Activated B cell treated with CpG ODN at 0.5 μM for 24 hours (primary cell): ENCODE data around the gene NDUFAF8. TPM values are rescaled to one million over a fixed set of nuclear protein-coding genes. Genes with fewer than 3 reads are reported as not detected.

Experiments used
- ATAC-seq: fragments of 200-7000 bp; cut with Tn5 transposase; one replicate; pipeline ENCODE4 v1.10.0; 2021; ENCODE audit warnings: low read depth, mild to moderate bottlenecking, moderate library complexity
- CTCF ChIA-PET: fragments of 350-600 bp; sonication (Branson Sonifier 250); formaldehyde crosslinking; loops from one replicate; lab custom pipeline; 2021; ENCODE audit warnings: antibody characterized with exemption; lab: Charles Lee
- POLR2A ChIA-PET: fragments of 350-600 bp; sonication (Branson Sonifier 250); formaldehyde crosslinking; loops from one replicate; lab custom pipeline; 2021; ENCODE audit warnings: antibody characterized with exemption; lab: Charles Lee
- DNase-seq: peaks from one replicate; pipeline ENCODE4 v3.0.0; 2022
- H3K27ac Mint-ChIP-seq: one replicate; pipeline ENCODE4 v1.8.0; 2020; ENCODE audit warnings: mixed read lengths
- H3K27me3 Mint-ChIP-seq: one replicate; pipeline ENCODE4 v1.8.0; 2021; ENCODE audit warnings: mixed read lengths
- H3K36me3 Mint-ChIP-seq: one replicate; pipeline ENCODE4 v1.8.0; 2021; ENCODE audit warnings: low read depth, mixed read lengths
- H3K4me1 Mint-ChIP-seq: one replicate; pipeline ENCODE4 v1.8.0; 2021; ENCODE audit warnings: mixed read lengths
- H3K4me3 Mint-ChIP-seq: one replicate; pipeline ENCODE4 v1.8.0; 2020; ENCODE audit warnings: mild to moderate bottlenecking, mixed read lengths
- H3K9me3 Mint-ChIP-seq: one replicate; pipeline ENCODE4 v1.8.0; 2020; ENCODE audit warnings: mixed read lengths
- intact Hi-C: fragments of 100-400 bp; cut with micrococcal nuclease; formaldehyde crosslinking; loops from one replicate; pipeline ENCODE4 v1.15.1; 2024
- total RNA-seq: library from RNA; stranded (reverse); gene quantifications from 2 replicates; pipeline ENCODE4 v1.2.3, GENCODE V29; 2022
- TF ChIP-seq, protein P1 (sequence below): fragments of 200-600 bp; IDR thresholded peaks from one replicate; pipeline ENCODE4 v1.8.0; 2022; ENCODE audit warnings: antibody characterized with exemption, mild to moderate bottlenecking

NDUFAF8 gene
- total RNA-seq, 1 donor from 2014 or later, result 55.8 TPM

DNA sequence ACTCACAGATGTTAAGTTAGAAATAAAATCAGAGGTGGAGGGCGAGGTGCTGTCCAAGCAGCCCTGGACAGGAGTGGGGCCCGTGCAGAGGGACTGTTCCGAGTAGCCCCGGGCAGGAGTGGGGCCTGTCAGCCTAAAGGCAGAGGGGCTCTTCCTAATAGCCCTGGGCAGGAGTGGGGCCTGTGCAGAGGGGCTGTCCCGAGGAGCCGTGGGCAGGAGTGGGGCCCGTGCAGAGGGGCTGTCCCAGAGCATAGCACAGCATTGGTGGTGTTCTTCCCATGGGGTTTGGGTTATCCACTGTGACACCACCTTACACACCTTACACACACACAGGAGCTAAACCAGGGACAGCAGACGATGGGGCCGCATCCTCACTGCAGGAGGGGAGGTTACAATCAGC lies 26.8 kb upstream of the NDUFAF8 start:
- intact Hi-C loops, result no loop called here
- no peaks in the 10 kb centered on the region for H3K27me3 Mint-ChIP-seq
- CTCF ChIA-PET, result no interaction called here
- H3K4me3 Mint-ChIP-seq, result no peak overlapping the region
- H3K4me1 Mint-ChIP-seq, result peaks cover 7% of the 10 kb centered on the region
- ATAC-seq (no peak), DNase-seq (no peak)
- no peak overlapping the region for H3K27ac Mint-ChIP-seq
- POLR2A ChIA-PET, result no interaction called here
- no peaks in the 10 kb centered on the region for H3K9me3 Mint-ChIP-seq
- TF ChIP-seq, protein P1, sequence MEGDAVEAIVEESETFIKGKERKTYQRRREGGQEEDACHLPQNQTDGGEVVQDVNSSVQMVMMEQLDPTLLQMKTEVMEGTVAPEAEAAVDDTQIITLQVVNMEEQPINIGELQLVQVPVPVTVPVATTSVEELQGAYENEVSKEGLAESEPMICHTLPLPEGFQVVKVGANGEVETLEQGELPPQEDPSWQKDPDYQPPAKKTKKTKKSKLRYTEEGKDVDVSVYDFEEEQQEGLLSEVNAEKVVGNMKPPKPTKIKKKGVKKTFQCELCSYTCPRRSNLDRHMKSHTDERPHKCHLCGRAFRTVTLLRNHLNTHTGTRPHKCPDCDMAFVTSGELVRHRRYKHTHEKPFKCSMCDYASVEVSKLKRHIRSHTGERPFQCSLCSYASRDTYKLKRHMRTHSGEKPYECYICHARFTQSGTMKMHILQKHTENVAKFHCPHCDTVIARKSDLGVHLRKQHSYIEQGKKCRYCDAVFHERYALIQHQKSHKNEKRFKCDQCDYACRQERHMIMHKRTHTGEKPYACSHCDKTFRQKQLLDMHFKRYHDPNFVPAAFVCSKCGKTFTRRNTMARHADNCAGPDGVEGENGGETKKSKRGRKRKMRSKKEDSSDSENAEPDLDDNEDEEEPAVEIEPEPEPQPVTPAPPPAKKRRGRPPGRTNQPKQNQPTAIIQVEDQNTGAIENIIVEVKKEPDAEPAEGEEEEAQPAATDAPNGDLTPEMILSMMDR, result no peak
- peaks cover 16% of the 10 kb centered on the region for H3K36me3 Mint-ChIP-seq

DNA sequence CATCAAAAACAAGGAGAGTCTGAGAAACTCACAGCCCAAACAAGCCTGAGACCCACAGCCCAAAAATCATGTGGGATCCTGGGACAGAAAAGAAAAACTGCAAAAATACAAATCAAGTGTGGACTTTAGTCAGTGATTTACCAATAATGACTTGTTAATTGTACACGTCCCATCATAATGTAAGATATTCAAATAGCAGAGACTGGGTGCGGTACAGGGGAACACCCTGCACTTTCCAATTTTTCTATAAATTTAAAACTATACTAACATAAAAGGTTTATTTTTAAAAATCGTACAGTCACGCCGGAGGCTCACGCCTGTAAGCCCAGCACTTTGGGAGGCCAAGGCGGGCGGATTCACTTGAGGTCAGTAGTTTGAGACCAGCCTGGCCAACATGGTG lies 25.1 kb upstream of the NDUFAF8 start:
- TF ChIP-seq, protein P1, result no peak
- DNase-seq (no peak), ATAC-seq (no peak)
- Mint-ChIP-seq H3K4me3 (no peak overlapping the region), H3K4me1 (peaks cover 4% of the 10 kb centered on the region), H3K27me3 (no peaks in the 10 kb centered on the region), H3K9me3 (no peaks in the 10 kb centered on the region), H3K27ac (no peak overlapping the region), H3K36me3 (peaks cover 17% of the 10 kb centered on the region)
- intact Hi-C loops, result no loop called here
- POLR2A ChIA-PET, result no interaction called here
- CTCF ChIA-PET, result no interaction called here

DNA sequence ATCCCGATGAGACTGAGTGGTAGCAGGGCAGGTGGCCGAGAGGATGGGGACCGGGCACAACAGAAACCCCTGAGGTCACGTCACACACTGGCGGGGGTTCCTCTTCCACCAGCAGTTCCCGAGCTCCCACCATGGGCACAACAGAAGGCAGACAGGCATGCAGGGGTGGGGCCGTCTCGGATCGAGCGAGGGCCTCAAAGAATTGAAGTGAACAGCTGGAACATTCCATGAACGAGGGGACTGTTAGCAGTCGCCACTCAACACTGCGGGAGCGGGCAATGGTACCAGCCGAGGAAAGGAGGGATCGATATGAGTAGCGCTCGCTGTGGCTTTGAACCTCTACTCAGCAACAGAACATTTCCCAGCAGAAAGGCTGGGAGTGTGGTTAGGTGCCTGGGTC lies 21.6 kb upstream of the NDUFAF8 start:
- POLR2A ChIA-PET, result no interaction called here
- H3K4me1 Mint-ChIP-seq, result peaks cover 12% of the 10 kb centered on the region
- H3K36me3 Mint-ChIP-seq, result peaks cover 26% of the 10 kb centered on the region
- DNase-seq, result no peak
- no peaks in the 10 kb centered on the region for H3K27me3 Mint-ChIP-seq
- ATAC-seq, result no peak
- no peaks in the 10 kb centered on the region for H3K9me3 Mint-ChIP-seq
- CTCF ChIA-PET, result no interaction called here
- TF ChIP-seq, protein P1, result no peak
- no peak overlapping the region for H3K4me3 Mint-ChIP-seq
- H3K27ac Mint-ChIP-seq, result no peak overlapping the region
- intact Hi-C loops, result no loop called here

DNA sequence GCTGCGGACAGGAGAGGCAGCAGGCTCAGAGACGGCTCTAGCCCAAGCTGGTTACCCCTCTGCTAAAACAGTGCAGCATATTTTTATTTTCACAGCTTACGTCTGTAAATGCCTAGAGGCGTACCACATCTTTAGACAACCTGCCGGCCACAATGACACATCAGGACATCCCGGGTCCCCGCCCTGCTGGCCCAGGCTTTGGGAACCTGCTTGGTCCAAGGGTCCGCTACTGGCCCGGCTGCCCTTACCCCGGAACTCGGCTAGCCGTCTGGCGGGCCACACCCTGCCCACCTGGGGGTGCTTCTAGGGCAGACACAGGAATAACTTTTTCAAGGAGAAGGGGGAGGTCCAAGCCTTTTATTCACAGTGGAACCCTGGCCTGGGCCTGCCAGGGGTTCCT lies 20.7 kb upstream of the NDUFAF8 start:
- Mint-ChIP-seq H3K27me3 (no peaks in the 10 kb centered on the region), H3K9me3 (no peaks in the 10 kb centered on the region), H3K4me1 (peaks cover 13% of the 10 kb centered on the region), H3K27ac (no peak overlapping the region), H3K4me3 (no peak overlapping the region), H3K36me3 (peaks cover 26% of the 10 kb centered on the region)
- ChIA-PET POLR2A (interaction anchor here (0.7 kb wide), 1 partner anchor 67 kb away, joined by 3 read pairs; no protein-coding TSS in a partner anchor), CTCF (no interaction called here)
- ATAC-seq (no peak), DNase-seq (no peak)
- TF ChIP-seq, protein P1, result no peak
- intact Hi-C loops, result no loop called here

DNA sequence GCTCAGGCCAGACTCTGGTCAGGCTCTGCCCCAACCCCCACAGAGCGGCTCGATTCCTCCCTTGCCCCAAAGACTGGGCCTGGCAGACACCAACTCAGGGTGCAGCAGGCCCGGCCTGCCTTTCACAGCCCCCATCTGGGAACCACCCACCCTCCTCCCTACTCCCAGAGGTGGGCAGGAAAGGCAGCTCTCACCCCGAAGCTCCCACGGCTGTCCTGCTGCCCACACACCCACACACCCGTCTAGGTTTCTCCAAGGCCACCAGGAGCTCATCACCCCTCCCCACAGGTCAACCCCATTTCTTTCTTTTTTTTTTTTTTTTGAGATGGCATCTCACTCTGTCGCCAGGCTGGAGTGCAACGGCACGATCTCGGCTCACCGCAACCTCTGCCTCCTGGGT lies 20.1 kb upstream of the NDUFAF8 start:
- no peak for ATAC-seq
- Mint-ChIP-seq H3K4me3 (no peak overlapping the region), H3K36me3 (peaks cover 26% of the 10 kb centered on the region), H3K27ac (no peak overlapping the region), H3K27me3 (no peaks in the 10 kb centered on the region), H3K9me3 (no peaks in the 10 kb centered on the region), H3K4me1 (peaks cover 19% of the 10 kb centered on the region)
- TF ChIP-seq, protein P1, result no peak
- intact Hi-C loops, result no loop called here
- POLR2A ChIA-PET, result interaction anchor here (0.7 kb wide), 2 partner anchors 67 to 290 kb away, joined by 3 read pairs; no protein-coding TSS in a partner anchor
- DNase-seq, result no peak
- CTCF ChIA-PET, result no interaction called here
